UCSD-AML1 (cell line): ENCODE measurements around the gene RGL1.
A peak's percentile ranks its signal among the peaks of the same experiment; 100 is the strongest.

Experiments used
- DNase-seq: peaks from one replicate; lab custom pipeline; 2025; ENCODE audit not compliant: unreplicated experiment; lab: John Stamatoyannopoulos, UW

Gene RGL1

DNA sequence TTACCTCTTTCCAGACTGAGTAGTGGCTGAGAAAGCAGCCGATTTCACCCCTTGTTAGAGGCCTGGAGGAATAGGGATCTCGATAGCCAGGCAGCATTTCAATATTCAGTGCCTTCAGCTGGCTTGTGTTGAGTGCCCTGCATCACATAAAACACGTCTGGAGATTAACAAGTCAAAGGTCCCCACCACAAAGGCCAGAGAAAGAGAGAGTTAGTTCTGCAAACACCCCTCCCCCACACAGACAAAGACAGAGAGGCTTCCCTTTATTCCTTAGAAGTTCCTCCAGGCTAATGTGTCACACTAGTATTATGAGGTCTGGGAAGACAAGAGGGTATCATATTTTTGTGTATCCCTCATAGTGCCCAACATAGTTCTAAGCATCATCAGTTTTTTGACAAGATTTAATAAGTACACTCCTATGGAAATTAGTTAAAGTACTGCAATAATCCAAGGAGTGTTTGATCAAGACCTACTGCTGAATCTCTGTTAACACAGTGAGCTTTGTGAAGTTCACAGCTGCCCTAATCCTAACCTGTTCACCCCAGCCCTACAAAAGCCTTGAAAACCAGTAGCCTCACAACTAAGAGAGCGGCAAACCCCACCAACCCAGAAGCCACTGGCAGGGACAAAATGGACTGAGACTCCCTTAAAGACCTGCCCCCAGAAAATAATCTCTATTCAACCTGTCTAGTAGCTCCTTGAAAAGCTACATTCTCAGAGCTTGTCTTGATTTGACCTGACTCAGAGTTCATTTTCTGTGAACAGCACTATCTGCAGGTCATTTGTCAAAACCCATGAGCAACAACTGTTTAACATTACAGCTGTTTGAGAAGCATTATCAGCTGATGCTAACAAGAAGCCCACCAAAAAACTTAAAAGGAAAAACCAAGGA lies 140.8 kb downstream of the RGL1 start:
- no peak for DNase-seq

GRCh38 chr1:183946320-183946613 lies 141.3 kb downstream of the RGL1 start:
- DNase-seq = no peak

DNA sequence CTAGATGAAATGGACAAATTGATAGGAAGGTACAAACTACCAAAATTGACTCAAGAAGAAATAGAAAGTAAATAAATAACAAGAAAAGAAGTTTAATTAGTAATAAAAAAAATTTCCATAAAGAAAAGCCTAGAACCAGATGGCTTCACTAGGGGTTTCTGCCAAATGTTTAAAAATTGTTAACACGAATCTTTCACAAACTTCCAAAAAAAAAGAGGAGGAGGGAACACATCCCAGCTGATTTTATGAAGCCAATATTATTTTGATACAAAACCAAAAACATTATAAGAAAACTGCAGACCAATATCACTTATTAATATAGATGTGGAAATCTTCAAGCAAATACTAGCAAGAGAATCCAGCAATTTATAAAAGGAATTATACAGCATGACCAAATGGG lies 143.1 kb downstream of the RGL1 start:
- no peak for DNase-seq

- DNase-seq = no peak
Measured at GRCh38 chr1:183952101-183952500, 147.2 kb downstream of the RGL1 start.

GRCh38 chr1:183953031-183953430 lies 148.1 kb downstream of the RGL1 start:
- no peak for DNase-seq

- no peak for DNase-seq
Measured at GRCh38 chr1:183954496-183954895, 149.6 kb downstream of the RGL1 start.

DNA sequence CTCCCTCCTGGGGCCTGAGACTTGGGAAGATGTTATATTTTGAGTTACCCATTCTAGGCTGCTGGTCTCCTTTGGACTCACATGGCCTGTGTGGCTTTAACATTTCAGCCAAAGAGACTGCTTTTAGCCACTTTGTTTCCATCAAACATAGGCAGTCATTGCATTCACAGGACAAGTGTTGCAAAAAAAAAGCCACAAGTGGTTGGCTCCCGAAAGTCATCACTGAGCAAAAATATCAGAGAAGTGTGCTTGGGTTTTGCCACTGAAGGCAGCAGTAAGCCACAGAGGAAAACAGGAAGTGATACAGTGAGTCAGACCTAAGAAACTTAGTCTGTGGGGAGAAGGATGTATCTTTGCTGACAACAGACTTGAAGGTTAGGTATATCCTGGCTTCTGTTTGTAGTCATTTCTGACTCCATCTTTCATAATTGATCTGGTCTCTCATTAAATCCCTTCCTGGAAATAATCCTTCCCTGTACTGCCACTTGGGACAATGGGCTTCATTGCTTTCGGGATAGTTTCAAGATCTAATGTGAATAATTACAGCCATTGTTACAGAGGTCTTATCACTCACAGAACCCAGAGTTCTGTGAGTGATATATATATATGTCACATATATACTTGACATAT lies 151.8 kb downstream of the RGL1 start:
- DNase-seq = peak; percentile 17

DNA sequence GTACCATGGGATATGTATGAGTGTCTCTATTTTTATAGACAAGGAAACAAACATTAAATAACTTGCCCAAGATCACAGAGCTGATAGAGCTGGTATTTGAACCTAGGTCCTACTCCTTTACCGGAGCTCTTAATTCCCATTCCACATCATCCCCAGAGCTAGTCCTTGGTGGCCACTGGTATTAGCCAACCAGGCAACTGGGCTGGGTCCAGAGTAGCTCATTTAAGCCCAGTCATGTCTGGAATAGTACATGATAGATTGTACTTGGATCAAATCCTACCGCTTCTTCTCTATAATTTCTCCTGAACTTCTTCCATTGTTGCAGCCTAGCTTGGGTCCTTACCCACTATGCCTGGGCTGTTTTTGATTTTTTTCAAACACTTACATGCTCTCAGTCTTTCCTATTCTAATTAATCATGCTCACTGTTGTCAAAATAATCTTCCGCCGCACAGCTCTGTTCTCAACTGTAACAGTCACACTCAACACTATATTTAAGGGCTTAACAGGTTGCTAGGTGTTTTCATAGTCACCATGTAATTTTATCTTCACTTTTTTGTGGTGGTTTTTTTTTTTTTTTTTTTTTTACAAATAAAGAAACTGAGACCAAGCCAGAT lies 152.4 kb downstream of the RGL1 start:
- no peak for DNase-seq

DNA sequence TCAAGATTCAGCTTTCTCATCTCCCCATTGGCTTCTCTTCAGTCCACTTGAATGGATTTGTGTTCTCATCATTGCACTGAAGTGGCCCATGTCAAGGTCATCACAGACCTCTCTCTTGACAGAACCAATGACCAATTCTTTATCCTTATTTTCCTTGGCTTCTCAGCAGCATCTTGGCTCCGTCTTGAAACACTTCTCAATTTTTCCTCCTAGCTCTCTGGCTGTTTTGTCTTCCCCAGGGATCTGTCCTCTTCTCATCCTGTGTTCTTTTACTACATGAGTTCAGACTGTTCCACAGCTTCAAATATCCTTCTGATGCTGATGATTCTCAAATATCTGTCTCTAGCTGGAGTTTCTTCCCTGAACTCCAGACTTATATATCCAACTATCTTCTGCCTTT lies 154.0 kb downstream of the RGL1 start:
- DNase-seq = no peak

DNA sequence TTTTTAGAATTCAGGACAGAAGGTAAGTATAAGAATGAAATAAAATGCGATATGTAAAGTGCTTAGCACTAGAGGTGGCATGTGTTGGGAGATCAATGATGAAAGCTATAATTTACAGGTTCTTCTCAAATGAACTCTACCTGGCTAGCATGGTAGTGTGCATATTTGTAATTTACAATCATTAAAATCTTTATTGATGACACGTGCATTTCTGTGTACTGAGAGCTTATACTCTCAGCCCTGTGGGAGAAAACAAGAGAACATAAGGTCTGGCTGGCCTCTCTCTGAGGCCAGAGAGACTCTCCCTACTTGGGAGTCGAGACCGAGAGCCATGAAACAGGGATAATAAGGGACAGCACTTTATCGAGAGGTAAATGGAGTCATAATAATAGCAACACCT lies 156.2 kb downstream of the RGL1 start:
- no peak for DNase-seq

GRCh38 chr1:183962903-183963302 lies 158.0 kb downstream of the RGL1 start:
- no peak for DNase-seq

DNA sequence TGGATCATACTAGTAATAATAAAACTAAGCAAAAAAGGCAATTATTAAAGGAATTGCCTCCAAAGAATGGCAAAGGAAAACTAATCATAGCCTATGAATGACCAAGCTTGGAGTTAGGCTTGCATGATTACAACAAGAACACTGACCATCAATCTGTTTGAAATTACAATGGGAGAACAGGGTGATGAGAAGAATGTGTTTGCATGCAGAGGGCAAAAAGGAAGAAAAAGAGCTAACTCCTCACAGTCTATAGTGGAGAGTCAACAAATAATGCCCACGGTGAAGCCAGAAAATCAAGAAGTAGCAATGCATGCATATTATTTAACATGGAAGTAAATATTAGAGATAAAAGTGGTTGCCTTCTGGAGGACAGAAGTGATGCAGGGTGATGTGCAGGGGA lies 160.8 kb downstream of the RGL1 start:
- DNase-seq = no peak

DNA sequence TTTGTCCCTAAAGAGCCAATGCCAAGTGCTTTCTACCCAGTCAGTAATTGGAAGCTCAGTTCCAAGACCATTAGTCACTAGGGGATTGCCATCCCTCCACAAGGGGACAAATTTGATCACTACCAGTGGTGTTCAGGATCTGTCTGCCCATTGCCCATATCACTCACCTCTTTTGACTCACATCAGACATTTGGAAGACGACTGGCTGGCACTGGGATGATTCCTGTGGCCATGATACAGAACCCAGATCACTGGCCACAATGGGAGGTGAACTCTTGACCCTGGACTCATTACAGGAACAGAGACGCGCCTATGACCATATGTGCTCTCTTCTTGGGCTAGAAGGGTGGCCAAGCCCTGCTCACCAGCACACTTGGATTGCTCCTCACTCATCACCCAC lies 161.6 kb downstream of the RGL1 start:
- no peak for DNase-seq

DNA sequence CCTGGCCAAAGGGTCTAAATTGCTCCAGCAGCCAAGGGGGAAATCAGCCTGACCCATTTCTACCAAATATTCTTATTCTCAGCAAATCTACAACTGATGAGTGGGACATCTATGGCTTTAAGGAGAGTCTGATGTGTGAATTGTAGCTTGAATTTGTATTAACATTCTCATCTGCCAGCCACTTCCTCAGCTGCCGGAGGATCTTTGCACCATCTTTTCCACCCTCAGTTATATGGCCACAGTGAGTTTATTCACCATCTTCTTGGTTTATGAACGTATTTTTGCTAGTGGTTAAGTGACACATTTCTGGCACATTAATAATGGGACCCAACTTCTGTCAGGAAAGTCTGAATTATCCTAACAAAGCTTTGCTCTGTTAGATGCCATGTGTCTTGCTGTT lies 163.0 kb downstream of the RGL1 start:
- DNase-seq = no peak

GRCh38 chr1:183968386-183968785 lies 163.5 kb downstream of the RGL1 start:
- DNase-seq = no peak

DNA sequence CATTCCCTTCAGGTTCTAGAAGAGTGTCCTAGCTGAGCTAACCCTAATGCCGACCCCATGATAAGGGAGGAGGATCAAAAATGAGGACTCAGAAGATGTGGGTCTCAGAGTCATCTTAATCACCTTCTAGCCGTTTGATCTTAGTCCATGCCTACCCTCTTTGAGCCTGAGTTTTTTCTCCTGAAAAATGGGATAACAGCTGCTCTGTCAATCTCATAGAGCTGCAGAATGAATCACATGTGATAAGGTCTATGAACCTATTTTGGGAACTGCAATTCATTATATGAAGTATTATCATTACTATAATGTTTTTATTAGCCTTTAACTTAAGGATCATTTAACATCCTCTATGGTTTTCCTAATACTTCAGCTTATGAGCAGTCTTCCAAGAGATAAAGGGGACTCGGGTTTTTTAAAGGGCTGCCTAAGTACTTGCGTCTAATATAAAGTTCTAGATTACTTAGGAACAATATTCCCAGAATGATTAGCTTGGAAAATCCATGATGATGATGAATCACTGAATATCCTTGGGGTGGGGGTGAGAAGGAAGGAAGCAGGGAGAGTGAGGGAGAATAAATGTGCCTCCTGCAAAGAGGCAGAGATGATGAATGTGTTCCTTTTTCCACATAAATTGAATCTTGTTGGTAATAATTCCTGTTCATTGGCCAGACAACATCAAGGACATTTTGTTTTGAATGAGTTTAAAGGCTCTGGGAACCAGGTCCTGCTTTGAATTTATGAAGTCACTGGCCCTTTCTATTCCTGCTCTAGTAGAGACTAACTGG lies 165.8 kb downstream of the RGL1 start:
- DNase-seq = no peak

DNA sequence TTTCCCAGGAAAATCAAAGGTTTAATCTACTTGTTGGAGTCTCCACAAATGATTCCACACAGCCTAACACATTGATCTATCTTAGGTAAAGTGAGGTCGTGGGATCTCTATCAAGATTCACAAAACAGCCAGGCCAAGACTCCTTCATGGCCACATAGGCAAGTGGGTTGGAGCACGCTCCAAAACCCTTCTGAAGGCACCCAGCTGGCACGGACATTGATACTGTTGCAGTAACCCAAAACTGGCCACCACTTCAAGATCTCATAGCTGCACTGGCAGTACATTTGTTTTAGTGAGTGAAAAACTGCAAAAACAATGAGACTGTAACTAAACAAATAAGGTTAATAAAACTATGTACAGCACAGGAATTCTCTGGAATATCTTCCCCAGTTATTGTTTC lies 170.7 kb downstream of the RGL1 start:
- no peak for DNase-seq

GRCh38 chr1:183977717-183978116 lies 172.8 kb downstream of the RGL1 start:
- DNase-seq = no peak
